HG02678 (cell line): ENCODE measurements around the gene SLC12A8.

Source experiments
- ATAC-seq: cut with Tn5 transposase; IDR thresholded peaks from one replicate; pipeline ENCODE4 v1.9.1; 2021; ENCODE audit warnings: mild to moderate bottlenecking, moderate library complexity; ENCODE audit not compliant: unreplicated experiment

Gene SLC12A8

GRCh38 chr3:125058529-125058928 lies 154.0 kb downstream of the SLC12A8 start:
- ATAC-seq = no peak

- no peak for ATAC-seq
These were observed 155.2 kb downstream of the SLC12A8 start for GRCh38 chr3:125057186-125057850.

- peak; percentile 75 for ATAC-seq
These were observed 156.4 kb downstream of the SLC12A8 start, which contains the start of gene HEG1 for GRCh38 chr3:125055913-125056745. Gene HEG1 (minus strand): TSS chr3:125055997. CDS start chr3:125055890, 107 bp downstream.

- peak; percentile 24 for ATAC-seq
These were observed 157.1 kb downstream of the SLC12A8 start for GRCh38 chr3:125055331-125055912.

- ATAC-seq = peak; percentile 35
These were observed 157.9 kb downstream of the SLC12A8 start for GRCh38 chr3:125054449-125055329.

GRCh38 chr3:125054062-125054448 lies 158.5 kb downstream of the SLC12A8 start:
- ATAC-seq = no peak

- no peak for ATAC-seq
These were observed 159.2 kb downstream of the SLC12A8 start for GRCh38 chr3:125053304-125053699.

GRCh38 chr3:125052624-125053303 lies 159.8 kb downstream of the SLC12A8 start:
- ATAC-seq = no peak

- ATAC-seq = no peak
These were observed 160.6 kb downstream of the SLC12A8 start for GRCh38 chr3:125051715-125052581.

GRCh38 chr3:125051205-125051604 lies 161.3 kb downstream of the SLC12A8 start:
- ATAC-seq = no peak

GRCh38 chr3:125050488-125051090 lies 162.0 kb downstream of the SLC12A8 start:
- ATAC-seq = no peak

- ATAC-seq = no peak
These were observed 164.3 kb downstream of the SLC12A8 start for GRCh38 chr3:125048282-125048681.

GRCh38 chr3:125045965-125046364 lies 166.6 kb downstream of the SLC12A8 start:
- no peak for ATAC-seq

GRCh38 chr3:125045194-125045593 lies 167.4 kb downstream of the SLC12A8 start:
- no peak for ATAC-seq

GRCh38 chr3:125043599-125044151 lies 168.9 kb downstream of the SLC12A8 start:
- no peak for ATAC-seq

GRCh38 chr3:125042725-125043406 lies 169.7 kb downstream of the SLC12A8 start:
- no peak for ATAC-seq

GRCh38 chr3:125039131-125040100 lies 173.1 kb downstream of the SLC12A8 start:
- ATAC-seq = no peak
